ENCODE results near the gene PPTC7.
"Not testable (repeated sequence)": the region's sequence is repeated elsewhere in the genome, so short reads cannot be mapped to it uniquely, and the experiment has no call there.

The PPTC7 gene

DNA sequence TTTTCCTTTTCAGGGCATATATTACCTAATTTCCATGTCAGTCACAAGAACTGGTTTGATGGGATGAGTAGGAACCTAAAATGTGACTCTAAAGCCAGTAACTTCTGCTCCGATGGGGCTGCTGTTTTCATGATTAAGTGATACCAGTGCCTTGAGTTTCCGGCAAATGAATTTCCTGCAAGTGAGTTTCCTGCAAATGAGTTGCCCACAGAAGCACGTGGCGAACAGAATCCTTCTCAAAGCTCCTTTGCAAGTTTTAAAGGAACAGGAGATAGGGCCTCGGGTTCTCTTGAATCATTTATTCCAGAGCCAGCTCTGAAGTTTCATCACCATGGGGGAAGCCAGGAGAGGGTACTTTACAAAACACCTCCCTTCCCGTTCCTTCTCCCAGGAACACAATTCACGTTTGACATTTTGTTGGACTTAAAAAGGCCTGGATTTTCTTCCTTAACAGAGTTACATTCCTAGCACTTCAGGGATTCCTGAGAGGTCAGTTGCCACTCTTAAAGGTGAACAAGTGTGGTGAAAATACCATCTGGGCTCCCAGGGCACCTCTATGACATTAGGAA, 2.2 kb upstream of the PPTC7 start:
- DNase-seq (ENCODE audit: low read depth): no peak

DNA sequence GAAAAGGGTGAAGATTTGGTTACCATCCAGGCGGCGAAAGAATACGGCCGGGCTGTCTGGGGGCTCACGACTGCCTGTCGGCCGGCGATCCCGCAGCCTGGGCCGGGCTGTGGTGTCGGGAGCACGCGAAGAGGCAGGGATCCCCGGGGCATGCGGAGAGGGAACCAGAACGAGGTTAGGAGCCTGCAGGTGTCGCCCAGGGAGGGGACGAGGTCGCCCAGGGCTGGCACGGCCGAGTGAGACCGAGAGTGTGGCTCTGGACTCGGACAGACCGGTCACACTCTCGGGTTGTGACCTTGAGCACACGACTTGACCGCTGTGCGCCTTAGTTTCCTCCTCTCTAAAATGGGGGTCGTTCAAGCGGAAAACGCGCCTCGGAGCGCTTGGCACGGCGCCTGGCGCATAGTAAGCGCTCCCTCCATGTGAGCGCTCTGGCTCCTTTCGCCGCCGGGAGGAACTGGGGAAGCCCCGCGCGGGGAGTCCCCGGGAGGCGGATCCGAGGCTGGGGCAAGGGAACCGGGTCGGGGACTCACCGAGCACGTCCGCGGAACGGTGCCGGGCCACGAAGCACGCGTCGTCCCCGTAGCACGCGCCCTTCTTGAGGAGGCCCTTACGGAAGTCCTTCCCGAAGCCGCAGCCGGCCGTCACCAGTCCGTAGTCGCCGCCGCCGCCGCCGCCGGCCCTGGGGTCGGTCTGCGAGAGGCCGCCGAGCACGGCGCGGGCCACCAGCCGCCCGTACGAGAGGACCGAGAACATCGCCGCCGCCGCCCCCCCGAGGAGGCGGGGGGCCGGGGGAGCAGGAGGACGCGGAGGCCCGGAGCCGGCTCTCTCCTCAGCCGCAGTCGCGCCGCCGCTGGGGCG, 612 bp downstream of the PPTC7 start:
- DNase-seq (ENCODE audit: low read depth): no peak

DNA sequence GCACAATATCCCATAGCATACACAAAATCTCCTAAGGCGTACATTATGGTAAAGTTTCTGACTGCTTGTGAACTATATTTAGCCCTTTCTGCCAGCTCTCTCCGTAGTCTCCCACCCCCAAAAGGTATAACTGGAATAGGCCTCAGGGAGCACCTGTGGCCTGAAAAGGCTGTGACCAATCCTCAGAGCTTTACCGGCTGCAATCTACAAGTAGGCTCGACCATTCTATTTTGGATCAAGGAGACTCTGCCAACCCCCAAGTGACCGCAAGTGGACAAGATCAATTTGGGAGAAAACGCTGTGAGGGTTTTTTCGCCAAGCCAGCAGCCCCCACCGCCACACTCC, 1.2 kb downstream of the PPTC7 start:
- DNase-seq (ENCODE audit: low read depth): no peak

DNA sequence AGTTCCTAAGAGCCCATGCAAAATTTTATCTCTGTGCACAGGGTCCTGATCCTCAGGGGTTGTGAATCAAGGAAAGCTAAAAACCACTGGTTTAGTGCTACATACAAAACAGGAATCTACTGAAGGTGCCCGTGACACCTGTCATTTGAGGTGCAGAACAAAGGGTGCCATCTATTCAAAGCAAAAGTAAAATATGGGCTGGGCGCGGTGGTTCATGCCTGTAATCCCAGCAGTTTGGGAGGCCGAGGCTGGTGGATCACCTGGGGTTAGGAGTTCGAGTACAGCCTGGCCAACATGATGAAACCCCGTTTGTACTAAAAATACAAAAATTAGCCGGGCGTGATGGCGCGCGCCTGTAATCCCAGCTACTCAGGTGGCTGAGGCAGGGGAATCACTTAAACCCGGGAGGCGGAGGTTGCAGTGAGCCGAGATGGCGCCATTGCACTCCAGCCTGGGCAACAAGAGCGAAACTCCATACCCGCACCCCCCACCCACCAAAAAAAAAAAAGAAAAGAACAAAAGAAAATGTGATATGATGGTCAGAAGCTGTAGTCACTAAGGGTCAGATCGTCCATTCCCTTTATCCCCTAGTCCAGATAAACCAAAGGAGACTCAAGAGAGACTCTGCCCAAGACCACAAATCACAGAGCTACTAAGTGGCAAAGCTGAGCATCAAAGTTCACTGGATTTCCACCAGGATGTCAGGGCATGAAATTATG, 3.4 kb downstream of the PPTC7 start:
- no peak for DNase-seq (ENCODE audit: low read depth)

DNA sequence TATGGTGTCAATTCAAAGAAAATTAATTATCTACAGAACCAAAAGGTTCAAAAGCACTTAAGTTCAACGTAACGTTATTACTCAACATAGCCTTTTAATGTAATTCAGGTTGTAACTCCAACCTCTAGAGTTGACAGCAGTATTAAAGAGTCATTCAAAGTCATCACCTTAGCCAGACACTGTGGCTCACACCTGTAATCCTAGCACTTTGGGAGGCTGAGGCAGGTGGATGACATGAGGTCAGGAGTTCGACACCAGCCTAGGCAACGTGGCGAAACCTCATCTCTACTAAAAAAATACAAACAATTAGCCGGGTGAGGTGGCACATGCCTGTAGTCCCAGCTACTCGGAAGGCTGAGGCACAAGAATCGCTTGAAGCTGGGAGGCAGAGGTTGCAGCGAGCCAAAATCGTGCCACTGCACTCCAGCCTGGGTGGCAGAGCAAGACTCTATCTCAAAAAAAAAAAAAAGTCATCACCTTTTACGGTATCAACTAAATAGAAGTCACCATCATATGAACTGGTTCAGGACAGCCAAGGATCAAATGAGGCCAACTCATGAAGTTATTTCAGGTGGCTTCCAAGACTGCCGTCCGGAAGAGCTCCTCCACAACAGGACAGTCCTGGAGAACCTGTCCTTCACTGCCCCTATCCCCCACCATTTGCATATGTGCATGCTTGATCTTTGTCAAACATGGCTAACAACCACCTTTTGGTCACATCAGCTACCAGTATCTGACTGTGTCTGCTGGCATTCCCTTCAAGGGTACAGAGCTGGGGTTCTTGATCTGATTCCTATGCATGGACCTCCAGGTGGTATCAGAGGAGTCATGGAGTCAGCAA, 4.2 kb downstream of the PPTC7 start:
- DNase-seq (ENCODE audit: low read depth): no peak

DNA sequence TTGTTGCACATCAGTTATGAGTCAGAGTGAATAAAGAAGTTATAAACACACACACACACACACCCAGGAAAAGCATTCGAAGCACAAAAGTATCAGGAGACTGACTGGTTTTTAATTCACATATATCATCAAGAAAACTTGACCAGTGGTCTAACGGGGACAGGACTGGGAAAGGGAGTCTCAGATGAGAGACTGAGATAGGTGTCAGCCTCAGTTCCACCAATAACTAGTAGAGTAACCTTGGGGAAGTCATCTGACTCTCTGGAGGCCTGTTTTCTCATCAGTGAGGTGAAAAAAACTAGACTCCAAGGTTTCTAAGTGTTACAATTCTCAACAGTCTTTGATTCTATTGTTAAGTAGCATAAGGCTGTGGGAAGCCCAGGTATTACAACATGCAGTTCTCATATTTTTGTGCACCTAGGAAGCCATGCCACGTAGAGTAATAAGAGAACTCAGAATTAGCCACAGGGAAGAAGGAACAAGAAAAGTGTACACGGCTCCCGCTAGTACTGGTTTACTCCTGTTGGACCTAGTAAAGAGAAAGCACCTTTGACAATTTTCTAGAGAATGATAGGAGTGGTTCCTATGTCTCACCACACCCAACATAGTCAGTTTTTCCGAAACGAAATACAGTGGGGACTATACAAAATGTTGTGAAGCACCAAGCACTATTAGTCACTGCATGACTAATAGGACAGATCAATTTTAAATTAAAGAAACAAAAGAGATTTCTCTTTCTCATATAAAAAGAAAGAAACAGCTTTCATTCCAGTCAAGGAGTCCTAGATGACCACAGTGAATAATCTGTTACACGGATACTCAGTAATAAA, 5.0 kb downstream of the PPTC7 start:
- DNase-seq (ENCODE audit: low read depth): no peak

DNA sequence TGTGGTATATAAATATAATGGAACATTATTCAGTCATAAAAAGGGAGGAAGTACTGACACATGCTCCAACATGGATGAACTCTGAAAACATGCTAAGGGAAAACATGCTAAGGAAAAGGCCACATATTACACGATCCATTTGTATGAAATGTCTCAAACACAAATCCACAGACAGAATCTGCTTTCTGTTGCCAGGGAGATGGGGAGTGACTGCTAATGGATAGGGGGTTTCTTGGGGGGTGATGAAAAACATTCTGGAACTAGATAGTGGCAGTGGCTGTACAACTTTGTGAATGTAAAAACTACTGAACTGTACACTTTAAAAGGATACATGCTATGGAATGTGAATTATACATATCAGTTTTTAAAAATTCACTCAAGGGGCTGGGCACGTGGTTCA, 6.6 kb downstream of the PPTC7 start:
- no peak for DNase-seq (ENCODE audit: low read depth)

DNA sequence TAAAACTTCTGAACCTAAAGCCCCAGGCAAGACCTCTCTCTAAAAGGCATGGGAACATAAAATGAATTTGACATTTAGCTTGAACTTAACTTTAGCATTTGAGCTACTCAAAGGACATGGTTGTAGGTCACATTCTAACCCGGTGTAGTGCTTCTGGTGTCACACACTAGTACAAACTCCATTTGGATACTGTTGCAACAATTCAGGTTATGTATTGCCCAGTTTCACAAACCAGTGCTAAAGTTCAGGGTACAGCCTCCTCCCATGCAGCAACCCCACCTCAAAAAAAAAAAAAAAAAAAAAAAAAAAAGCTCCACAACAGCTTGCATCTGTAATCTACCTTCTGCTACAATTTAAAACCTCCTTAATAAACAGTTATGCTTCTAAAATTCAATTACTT, 7.8 kb downstream of the PPTC7 start:
- DNase-seq (ENCODE audit: low read depth): no peak

DNA sequence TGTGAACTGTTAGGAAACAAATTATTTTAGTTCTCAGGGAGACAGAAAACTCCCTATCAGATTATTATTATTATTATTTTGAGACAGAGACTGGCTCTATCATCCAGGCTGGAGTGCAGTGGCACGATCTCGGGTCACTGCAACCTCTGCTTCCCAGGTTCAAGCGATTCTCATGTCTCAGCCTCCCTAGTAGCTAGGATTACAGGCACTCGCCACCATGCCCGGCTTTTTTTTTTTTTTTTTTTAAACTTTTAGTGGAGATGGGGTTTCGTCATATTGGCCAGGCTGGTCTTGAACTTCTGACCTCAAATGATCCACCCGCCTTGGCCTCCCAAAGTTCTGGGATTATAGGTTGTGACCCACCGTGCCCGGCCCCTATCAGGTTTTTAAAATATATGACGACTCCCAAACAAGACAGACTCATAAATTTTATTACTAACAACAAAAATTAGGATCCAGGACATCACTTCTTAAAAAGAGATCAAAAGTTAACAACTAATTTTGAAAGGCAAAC, 8.3 kb downstream of the PPTC7 start:
- DNase-seq (ENCODE audit: low read depth): not testable (repeated sequence)

DNA sequence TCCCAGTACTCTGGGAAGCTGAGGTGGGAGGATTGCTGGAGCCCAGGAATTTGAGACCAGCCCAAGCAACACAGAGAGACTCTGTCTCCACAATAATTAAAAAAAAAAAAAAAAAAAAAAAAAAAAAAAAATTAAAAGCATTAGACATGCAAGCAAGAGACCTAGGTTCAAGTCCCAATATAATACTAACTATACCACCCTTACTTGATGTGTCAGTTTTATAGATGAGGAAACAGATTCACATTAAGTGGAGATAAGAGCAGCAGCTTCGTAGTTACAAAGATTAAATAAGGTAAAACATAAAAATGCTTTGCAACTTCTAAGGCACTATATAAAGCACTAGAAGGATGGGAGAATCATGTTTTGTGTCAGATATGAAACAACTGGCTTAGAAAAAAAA, 9.1 kb downstream of the PPTC7 start:
- DNase-seq (ENCODE audit: low read depth): no peak

DNA sequence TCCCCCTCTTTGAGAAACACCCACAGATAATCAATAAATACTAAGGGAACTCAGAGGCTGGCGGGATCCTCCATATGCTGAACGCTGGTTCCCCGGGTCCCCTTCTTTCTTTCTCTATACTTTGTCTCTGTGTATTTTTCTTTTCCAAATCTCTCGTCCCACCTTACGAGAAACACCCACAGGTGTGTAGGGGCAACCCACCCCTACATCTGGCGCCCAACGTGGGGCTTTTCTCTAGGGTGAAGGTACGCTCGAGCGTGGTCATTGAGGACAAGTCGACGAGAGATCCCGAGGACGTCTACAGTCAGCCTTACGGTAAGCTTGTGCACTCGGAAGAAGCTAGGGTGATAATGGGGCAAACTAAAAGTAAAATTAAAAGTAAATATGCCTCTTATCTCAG, 12.3 kb downstream of the PPTC7 start:
- DNase-seq (ENCODE audit: low read depth): not testable (repeated sequence)

DNA sequence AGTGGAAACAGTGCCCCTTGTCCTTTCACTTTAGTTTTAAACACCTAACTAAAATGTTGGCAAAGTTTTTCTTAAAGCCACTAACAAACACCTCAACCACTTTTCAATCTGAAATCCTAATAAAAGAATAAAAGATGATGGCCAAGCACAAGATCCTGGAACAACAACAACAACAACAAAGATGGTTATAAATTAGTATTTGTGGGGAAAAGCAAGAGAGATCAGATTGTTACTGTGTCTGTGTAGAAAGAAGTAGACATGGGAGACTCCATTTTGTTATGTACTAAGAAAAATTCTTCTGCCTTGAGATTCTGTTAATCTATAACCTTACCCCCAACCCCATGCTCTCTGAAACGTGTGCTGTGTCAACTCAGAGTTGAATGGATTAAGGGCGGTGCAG, 13.3 kb downstream of the PPTC7 start:
- not testable (repeated sequence) for DNase-seq (ENCODE audit: low read depth)

DNA sequence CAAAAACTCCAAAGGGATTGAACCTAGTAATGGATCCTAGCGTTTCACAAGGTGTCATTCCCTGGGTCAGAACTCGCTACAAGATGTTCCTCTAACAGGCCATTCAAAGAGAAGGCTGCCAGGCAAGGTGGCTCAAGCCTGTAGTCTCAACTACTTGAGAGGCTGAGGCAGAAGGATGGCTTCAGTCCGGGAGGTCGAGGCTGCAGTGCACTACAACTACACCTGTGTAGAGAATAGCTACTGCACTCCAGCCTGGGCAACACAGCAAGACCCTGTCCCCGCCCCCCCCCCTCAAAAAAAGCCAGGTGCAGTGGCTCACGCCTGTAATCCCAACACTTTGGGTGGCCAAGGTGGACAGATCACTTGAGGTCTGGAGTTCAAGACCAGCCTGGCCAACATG, 14.4 kb downstream of the PPTC7 start:
- DNase-seq (ENCODE audit: low read depth): no peak

DNA sequence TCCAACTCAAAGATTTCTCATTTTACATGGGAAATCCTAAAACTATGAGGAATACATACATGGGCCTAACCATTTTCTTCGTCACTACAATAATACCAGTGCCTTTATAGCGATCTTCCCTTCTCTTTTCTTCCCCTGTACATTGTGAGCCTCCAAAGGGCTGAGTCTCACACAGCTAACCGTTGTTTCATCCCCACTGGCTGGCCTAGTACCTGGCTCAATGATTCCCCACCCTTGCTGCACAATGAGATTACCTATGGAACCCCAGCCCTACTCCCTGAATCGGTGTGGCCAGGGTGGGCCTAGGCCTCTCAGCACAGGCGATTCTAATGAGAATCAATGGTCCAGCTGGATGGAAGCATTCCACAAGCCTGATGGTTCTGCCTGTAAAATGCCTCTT, 16.1 kb downstream of the PPTC7 start:
- DNase-seq (ENCODE audit: low read depth): no peak

DNA sequence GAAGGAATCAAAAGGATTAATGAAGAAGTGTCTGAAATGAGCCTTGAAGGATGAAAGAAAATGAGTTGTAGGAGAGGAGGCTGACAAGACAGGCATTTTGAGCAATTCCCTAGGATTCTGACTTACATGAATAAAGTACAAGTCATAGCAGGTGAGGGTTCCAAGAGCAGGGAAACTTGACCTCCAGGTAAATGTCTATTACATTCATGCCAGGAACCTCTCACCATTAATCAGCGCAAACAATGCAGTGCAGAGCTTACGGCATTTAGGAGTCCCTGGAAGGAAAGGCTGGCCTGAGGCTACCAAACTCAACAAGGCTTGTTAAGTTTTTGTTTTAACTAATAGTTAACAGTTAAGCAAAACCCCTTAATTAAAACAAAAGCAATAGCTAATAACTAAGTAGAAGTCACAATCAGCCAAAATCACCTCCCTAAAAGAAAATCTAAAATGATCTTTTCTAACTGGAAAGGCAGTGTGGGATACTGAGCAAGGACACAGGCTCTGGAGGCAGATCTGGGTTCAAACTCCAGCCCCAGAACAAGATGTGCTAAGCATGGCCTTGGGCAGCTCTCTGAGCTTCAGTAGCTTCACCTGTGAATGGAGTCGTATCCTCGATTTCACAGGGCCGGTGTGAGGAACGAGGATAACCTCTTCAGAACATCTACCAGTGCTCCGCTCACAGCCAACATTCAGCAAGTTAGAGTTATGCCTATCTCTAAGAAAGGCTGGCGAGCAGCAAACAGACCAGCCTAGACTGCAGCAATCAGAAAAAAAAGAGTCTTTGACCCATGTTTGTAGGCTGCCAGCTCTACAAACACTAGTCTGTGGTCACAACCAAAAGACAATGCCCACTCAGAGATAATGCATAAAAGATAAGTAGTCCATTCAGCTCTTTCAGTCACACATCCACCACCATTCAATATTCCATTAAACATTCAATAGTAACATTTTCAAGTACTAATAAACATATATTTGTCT, 16.9 kb downstream of the PPTC7 start:
- DNase-seq (ENCODE audit: low read depth): no peak

DNA sequence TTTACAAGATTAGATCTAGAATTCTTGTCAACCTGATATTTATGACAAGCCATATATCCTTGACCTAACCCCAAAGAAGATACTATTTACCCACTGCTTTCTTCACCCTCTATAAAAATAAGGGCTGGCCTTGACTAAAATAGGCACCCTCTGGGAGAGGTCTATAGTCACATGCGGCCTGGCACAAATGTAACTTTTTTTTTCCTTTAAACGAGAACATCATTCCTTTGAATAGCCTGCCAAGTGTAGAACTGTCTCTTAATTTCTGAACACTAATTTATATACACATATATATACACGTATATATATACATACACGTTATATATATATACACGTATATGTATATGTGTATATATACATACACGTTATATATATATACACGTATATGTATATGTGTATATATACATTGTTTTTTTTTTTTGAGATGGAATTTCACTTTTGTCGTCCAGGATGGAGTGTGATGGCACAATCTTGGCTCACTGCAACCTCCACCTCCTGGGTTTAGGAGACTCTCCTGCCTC, 18.6 kb downstream of the PPTC7 start:
- DNase-seq (ENCODE audit: low read depth): no peak

DNA sequence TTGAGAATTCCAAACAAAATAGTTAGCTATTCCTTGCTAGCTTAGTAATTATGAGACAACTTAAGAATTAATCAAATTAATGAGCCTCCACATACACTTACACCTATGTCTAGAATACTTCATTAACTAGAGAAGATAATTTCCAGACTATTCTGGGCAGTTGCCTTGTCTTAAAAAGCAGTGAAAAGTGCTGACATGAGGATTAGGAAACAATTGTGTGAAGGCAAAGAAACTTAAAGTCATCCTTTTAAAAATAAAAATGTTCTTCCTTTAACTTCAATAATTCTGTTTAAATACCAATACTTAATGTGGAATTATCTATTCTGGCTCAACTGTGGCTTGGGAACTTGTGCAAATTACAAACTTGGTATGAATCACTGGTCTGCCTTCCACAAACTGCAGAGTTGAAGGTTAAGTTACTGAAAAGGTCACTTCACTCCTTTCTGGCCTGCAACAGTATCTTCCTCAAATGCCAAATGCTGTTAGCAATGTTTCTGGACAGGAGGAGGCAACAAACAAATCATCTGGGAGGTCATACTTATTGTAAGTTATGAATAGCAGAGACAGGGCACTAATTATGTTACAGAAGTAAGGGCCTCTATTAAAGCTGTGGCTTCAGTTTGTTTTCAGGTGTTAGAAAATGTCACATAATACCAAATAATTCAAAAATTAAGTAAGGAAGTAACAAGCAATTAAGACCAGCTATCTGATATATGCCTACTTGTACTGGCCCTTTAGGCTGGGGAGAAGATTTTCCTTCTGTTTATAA, 19.2 kb downstream of the PPTC7 start:
- no peak for DNase-seq (ENCODE audit: low read depth)

DNA sequence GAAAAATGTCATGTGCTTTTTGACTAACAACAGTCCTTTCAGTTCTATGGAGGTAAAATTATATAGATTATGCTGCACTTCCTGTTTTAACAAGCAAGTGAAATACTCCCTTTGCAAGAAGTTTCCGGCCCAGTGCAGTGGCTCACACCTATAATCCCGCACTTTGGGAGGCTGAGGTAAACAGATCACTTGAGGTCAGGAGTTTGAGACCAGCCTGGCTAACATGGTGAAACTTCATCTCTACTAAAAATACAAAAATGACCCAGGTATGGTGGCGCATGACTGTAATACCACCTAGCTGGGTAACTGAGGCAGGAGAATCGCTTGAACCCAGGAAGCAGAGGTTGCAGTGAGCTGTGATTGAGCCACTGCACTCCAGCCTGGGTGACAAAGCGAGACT, 20.7 kb downstream of the PPTC7 start:
- not testable (repeated sequence) for DNase-seq (ENCODE audit: low read depth)
